HG03103 (cell line): ENCODE measurements around the gene CD101.
A peak's percentile ranks its signal among the peaks of the same experiment; 100 is the strongest.
"Not testable (repeated sequence)": the region's sequence is repeated elsewhere in the genome, so short reads cannot be mapped to it uniquely, and the experiment has no call there.

ENCODE experiments used
- ATAC-seq: cut with Tn5 transposase; IDR thresholded peaks from one replicate; pipeline ENCODE4 v1.9.1; 2021; ENCODE audit warnings: low read depth; ENCODE audit not compliant: unreplicated experiment

CD101 gene, protein sequence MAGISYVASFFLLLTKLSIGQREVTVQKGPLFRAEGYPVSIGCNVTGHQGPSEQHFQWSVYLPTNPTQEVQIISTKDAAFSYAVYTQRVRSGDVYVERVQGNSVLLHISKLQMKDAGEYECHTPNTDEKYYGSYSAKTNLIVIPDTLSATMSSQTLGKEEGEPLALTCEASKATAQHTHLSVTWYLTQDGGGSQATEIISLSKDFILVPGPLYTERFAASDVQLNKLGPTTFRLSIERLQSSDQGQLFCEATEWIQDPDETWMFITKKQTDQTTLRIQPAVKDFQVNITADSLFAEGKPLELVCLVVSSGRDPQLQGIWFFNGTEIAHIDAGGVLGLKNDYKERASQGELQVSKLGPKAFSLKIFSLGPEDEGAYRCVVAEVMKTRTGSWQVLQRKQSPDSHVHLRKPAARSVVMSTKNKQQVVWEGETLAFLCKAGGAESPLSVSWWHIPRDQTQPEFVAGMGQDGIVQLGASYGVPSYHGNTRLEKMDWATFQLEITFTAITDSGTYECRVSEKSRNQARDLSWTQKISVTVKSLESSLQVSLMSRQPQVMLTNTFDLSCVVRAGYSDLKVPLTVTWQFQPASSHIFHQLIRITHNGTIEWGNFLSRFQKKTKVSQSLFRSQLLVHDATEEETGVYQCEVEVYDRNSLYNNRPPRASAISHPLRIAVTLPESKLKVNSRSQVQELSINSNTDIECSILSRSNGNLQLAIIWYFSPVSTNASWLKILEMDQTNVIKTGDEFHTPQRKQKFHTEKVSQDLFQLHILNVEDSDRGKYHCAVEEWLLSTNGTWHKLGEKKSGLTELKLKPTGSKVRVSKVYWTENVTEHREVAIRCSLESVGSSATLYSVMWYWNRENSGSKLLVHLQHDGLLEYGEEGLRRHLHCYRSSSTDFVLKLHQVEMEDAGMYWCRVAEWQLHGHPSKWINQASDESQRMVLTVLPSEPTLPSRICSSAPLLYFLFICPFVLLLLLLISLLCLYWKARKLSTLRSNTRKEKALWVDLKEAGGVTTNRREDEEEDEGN

GRCh38 chr1:117001254-117001927, at the start of gene CD101:
Gene CD101, plus strand, starts transcription at chr1:117001760. Its CDS starts 58 bp downstream, at chr1:117001818.
- peak; percentile 89 for ATAC-seq

DNA sequence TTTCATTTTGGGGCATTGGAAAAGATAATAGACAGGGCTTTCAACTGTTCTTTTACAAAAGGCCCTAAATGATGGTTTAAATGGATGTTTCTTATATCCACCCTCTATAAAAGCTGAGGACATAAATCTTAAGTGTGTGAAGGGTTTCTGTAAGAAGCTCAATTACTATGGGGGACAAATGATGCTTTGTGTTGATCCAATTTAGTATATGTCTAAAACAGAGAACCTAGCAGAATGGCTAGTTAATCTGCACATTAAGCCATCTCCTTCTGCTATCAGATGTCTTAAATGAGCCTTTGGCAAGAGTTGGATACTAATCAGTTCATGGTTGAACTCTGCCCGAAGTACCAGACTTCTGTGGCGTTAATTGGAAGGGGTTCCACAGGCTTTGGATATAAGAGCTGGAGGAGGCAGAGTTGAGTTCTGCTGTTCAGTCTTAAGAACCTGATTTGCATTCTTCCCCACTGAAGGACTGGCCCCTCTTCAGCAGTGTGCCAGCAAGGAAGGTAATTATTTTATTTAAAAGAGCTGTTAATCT, 48.8 kb upstream of the CD101 start:
- no peak for ATAC-seq

DNA sequence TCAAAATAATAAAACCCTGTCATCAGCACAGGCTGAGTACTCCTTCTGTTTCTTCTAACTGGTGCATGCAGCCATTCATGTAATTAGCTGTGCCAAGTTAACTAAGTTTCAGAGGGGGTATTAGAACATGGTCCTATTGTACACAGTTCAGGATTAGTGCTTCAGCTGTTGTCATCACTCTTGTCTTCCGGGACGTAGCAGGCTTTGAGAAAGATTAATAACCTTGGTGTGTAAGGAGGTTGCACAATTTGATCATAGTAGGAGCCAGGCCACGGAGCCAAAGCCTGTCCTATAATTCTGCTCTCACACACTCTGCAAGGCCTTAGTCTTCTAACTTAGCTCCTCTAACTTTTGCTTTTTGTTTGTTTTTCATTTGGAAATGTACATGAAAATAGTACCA, 47.1 kb upstream of the CD101 start:
- no peak for ATAC-seq

- ATAC-seq: no peak
Measured at GRCh38 chr1:116956378-116956777, 45.2 kb upstream of the CD101 start.

DNA sequence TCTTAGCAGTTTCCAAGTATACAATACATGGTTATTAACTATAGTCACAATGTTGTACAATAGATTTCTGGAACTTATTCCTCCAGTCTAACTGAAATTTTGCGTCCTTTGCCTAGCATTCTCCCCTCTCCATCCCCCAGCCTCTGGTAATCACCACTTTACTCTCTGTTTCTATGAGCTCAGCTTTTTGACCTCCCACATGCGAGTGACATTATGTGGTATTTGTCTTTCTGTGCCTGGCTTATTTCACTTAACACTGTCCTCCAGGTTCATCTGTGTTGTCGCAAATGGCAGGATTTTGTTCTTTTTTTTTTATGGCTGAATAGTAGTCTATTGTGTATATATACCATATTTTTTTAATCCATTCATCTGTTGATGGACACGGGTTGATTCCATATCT, 43.9 kb upstream of the CD101 start:
- ATAC-seq: no peak

- no peak for ATAC-seq
Measured at GRCh38 chr1:116958110-116958509, 43.5 kb upstream of the CD101 start.

- no peak for ATAC-seq
Measured at GRCh38 chr1:116958977-116959376, 42.6 kb upstream of the CD101 start.

GRCh38 chr1:116961606-116962005, 40.0 kb upstream of the CD101 start:
- ATAC-seq: no peak

- peak; percentile 80 for ATAC-seq
Measured at GRCh38 chr1:116962987-116963639, 38.4 kb upstream of the CD101 start.

DNA sequence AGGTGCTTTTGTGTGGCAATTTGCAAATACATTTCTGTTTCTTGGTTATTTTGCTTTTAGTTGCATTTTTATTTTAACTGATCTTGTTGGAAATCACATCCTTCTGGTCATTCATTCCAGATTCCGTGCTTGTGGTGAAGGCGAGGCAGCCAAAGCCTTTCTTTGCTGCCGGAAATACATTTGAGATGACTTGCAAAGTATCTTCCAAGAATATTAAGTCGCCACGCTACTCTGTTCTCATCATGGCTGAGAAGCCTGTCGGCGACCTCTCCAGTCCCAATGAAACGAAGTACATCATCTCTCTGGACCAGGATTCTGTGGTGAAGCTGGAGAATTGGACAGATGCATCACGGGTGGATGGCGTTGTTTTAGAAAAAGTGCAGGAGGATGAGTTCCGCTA, 34.8 kb upstream of the CD101 start:
- no peak for ATAC-seq

DNA sequence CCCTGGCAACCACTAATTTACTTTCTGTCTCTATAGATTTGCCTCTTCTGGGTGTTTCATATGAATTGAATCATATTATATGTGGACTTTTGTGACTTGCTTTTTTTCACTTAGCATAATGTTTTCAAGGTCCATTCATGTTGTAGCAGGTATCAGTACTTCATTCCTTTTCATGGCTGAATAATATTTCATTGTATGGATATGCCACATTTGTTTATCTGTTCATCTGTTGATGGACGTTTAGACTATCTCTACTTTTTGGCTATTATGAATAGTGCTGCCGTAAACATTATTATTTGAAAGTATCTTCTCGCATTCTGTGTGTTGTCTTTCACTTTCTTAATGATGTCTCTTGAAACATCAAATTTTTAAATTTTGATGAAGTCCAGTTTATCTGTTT, 32.8 kb upstream of the CD101 start:
- no peak for ATAC-seq

DNA sequence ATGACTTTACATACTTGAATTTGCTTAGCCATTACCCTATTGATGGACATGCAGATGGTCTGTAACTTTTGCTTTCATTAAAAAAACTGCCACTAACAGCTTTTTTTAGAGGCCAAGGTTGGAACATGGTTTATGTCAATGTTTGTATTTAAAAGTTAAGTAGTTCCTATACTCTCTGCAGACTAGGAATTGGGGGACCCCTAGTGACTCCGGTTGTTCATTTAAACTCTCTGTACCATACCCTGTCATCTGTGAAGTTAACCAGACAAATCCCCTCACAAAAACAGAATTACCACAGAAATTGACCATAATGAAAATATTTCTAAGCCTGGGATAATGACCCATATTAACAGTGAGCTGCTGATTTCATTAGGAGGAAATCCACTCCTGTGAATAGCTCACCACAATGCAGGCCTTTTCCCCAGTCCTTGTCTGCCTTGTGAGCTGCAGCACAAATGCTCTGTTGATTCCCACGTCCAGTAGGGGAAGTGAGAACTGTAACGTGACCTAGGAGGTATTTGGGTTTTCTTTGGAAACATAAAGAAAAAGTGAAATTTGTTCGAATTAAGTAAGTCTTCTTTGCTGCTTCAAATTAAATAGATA, 30.2 kb upstream of the CD101 start:
- ATAC-seq: no peak

GRCh38 chr1:116971965-116972673, 29.4 kb upstream of the CD101 start:
- no peak for ATAC-seq

GRCh38 chr1:116972674-116973030, 28.9 kb upstream of the CD101 start:
- ATAC-seq: no peak

GRCh38 chr1:116980309-116980708, 21.3 kb upstream of the CD101 start:
- not testable (repeated sequence) for ATAC-seq

DNA sequence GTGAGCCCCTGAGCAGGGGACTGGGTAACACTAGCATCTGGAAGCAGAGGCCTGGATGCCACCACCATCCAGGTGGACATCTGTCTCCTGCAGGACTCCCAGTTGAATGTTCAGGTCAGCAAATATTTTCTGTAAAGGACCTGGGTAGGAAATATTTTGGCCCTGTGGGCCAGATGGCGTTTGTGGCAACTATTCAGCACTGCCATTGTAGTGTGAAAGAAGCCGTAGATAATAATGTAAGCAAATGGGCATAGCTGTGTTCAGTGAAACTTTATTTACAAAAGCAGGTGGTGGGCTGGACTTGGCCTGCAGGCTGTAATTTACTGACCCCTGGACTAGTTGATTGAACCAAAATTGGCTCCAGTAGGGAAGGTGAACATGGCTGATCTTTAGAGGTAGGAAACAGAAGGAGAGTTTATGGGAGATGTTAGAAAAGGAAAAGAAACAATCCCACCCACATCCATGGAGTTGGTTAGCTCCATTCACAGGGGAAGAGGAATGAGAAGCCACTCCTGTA, 20.0 kb upstream of the CD101 start:
- ATAC-seq: no peak

DNA sequence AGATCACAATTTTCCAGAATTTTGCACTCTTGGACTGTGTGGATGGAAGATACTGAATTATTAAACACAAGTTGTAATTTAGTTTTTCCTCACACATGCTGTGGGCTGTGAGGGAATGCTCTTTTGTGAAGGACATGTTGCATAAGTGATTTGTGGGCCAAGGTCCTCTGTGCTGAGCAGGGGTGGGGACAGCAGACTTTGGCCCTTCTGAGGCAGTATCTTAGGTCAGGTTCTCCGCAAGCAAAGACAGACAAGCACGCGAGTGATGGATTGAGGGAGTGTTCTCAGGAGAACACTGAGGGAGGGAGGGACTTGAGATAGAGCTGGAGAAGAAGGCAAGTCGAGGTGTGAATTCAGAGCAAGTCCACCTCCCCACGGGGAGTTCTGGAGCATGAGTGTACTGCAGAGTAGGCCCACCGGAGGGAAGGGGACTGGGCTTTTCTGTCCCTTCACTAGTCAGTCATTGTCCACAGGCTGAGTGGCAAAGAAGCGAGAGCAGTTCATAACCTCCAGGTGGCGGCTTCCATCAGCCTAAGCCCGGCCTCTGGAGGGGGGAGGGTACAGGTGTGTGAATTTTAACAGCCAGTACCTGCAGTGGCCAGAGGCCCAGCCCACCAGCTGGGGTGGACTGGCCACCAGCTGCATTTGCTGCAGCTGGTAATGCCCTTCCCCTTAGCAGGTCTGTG, 19.1 kb upstream of the CD101 start:
- no peak for ATAC-seq

DNA sequence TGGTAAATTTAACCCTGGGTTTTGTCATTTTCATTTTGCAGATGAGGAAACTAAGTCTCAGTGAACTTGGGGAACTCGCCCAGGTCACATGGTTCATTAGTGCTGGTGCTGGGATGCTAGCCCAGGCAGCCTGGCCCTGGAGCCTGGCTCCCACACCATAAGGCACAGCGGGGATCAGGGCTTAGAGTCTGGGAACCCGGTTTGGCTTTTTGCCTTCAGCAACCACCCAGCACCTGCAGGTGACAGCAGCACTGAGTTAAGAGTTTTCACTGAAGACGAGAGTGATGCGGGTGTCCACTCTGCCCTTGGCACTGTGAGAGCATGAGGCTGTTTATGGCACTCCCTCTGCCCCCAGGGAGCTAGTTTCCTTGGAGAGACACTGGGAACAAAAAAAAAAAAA, 18.4 kb upstream of the CD101 start:
- ATAC-seq: no peak
